Renal cortical epithelial cell (primary cell): ENCODE results near the gene DRC1. TPM values are rescaled to one million over a fixed set of nuclear protein-coding genes. Genes with fewer than 3 reads are reported as not detected.

Source experiments
- DNase-seq: peaks from one replicate; pipeline ENCODE4 v3.0.0-alpha.2; 2011; ENCODE audit warnings: low read depth
- total RNA-seq: library from RNA; depleted of rRNA; stranded (reverse); fragments of >200 nt; gene quantifications from 2 replicates; pipeline ENCODE4 v1.2.3, GENCODE V29; 2014

Gene DRC1
- total RNA-seq, 1 donor from 2014 or later, result 0.25 TPM

DNA sequence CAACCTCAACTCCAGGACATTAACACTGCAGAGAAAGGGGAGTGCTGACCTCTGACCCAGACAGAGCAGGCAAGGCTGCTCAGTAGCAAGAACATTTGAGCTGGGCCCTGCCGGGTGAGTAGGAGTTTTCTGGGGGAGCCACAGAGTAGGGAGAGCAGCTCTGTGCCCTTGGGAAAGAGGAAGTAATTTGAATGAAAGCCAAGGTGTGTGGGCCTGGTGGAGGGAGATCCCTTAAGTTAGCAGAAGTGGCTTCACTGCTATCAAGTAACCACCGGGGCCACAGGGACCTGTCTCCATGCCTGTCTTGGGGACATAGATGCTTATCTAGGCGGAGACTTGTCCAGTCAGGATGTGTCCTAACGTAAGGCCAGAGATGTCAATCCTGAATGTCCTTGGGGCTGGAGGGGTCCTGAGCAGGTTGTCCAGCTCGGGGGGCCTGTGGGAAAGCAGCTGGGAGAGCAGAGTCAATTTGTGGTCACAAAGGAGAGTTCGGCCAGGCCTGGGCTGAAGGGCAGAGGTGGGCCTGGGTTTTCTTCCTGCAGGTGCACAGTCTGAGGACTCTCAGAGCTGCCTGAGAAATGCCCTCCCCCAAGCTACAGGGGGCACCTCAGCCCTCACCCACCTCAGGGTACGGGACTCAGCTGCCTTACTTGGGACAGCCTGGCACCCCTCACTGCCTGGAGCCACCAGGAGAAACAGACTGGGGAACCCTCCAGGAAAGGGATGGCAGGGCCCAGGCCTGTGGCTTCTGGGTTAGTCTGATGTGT lies 91.2 kb downstream of the DRC1 start:
- DNase-seq, result no peak

DNA sequence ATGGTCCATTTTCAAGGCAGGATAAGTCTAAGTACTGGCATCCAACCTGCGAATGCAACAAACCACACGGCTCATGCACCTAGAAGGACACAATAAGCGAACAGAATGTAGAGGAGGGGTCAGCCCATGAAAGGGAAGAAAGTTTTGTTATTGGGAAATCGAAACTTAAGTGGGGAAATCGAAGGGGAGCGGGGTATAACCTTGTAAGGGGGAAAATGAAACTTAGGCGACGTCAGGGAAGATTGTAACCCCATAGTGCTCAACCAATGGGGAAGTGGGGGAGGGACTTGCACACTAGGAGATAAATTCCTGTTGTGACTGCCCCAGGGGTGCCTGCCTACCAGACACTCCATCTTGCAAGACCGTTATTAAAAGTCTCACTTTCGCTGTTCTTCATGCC lies 91.8 kb downstream of the DRC1 start:
- DNase-seq, result no peak

DNA sequence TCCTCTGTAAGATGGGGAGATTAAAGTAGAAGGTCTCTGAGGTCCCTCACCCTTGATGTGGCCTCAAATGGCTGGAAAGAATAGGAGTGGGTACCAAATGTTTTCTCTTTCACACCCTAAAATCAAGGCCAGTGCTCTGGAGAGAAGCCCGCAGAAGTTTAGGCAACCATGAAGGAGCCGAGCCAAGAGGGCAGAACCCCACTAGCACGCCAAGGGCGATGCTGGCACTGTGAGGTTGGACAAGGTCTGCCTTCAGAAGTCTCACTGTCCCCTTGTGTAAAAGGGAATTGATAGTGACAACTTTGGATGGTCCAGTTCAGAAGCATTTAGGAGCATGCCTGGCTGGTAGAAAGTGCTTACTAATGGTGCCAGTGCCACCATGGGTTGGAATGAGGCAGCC lies 92.5 kb downstream of the DRC1 start:
- DNase-seq, result no peak

DNA sequence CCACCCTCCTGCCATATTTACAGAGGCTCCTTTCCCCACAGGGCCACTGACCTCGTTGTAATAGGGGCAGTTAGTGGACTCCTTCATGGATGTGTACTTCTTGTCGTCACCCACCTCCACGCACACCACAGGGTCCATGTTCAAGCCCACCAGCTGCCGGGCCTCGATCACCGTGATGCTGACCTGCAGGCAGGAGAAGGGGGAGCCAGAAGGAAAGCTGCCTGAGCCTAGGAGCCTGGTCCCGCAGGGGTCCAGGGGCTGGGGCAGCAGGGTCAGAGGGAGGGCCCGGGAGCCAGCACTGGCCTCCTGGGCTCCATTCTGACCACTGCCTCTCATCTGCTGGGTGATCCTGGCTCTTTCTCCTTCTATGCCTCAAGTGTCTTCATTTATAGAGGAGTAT lies 93.2 kb downstream of the DRC1 start:
- DNase-seq, result no peak

DNA sequence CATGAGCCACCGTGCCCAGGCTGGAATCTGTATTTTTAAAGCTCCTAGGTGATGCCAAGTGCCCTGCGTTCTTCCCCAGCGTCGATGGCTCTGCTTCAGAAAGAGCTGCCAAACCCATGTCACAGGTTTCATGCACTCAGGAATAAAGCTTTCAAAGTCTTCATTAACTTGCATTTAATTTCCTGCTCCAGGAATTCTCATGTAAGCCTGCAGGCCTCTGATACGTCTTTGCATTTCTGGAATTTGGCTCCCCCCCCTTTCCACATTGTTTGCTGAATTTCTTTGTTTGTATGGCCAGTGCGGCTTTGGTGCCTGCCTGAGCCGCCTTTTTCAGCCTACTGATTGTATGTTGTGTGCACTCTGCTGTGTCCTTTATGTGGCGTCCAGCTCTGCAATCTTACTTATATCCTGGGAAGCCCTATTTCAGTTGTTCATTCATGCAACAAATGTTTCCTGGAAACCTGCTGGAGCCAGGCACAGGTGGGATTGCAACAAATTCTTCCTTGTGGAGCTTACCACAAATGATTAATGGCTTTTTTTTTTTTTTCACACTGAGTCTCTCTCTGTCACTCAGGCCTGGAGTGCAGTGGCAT lies 94.1 kb downstream of the DRC1 start:
- peak; percentile 97 for DNase-seq

DNA sequence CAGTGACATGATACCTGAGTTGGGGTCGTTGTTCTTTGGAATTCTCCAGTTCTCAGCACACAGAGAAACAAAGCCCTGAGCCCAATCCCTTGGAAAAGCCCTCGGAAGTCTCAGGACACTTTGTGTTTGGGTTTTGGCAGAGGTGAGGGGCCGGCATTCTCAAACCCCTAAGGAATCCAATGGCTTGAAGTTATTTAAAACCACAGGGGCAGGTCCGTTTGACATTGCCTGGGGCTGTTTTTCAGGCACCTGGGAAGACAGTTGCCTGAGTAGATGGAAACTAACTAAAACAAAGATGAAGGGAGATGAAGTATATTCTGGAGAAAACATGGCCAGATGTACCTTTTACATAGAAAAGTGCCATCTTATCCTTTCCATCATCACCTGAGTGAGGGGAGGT lies 98.7 kb downstream of the DRC1 start:
- no peak for DNase-seq

DNA sequence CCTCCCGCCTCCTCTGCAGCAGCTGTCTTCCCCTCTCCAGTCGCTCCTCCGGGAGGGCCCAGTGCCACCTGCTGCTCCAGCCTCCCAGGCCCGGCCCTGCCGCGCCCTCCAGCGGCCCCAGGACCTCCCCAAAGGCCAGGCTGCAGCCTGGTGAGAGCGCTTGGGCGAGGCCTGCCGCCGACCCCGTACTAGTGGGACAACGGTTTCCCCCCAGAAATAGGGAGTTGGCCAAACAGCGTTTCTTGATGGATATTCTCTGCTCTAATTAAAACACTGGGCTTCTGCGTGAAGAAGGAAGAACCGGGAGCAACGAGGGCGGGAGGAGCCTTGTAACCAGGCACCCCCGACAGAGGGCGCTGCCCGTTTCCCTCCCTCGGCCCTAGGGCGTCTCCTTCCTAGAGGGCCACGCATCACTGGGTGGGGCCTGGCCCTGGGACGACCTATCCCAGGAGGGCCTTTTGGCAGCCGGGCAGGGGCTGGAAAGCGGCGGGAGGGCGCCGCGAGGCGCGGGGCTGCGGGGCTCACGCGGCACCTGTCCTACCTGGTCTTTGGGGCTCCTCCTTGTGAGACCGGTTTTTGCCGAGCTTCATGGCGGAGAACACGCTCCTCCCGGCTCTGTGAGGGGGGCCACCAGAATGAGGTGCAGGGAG lies 101.6 kb downstream of the DRC1 start:
- peak; percentile 34 for DNase-seq

DNA sequence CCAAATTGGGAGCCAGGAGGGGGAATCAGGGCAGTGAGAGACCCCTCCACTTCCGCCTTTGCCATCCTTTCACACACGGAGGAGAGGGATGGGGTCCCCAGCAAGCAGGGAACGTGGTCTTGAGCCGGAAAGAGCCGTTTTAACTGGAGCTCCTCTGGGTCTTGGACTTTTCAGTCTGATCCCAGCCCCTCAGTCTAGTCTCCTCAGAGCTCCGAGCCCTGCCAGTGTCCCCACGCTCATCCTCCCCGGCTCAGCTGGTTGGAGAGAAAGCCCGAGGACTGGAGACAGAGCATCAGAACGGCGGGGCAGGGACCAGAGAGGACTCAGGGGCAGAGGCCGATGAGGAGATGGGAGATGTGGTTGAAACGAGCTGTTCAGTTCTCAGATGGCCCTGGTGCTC lies 102.3 kb downstream of the DRC1 start:
- DNase-seq, result no peak

DNA sequence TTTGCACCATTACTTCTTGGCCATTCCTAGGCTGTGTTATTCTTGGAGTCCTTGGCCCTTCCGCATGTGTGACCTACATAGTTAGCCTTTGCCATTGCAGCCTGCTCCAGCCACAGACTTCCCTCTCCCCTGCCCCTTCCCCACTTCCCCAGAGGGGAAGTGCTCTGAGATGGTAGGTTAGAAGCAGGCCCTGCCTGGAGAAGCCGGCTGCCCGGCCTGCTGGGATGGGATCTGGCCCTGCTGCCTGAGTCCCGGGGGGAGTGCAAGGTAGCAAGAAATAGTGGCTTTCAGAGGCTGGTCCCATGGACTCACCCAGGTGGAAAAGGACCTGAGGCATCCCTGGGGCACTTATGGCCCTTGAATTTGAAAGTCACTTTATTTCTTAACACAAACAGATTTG lies 104.6 kb downstream of the DRC1 start:
- DNase-seq, result no peak

Other genes with a start within 250 kb of the DRC1 start
- 0.69 and 3.0 TPM in 2 replicates for gene GAREM2, start 228.8 kb upstream of the DRC1 start, total RNA-seq
- gene HADHA, start 157.3 kb upstream of the DRC1 start, total RNA-seq, result 150 and 169 TPM in 2 replicates
- 123 and 195 TPM in 2 replicates for gene HADHB, start 157.0 kb upstream of the DRC1 start, total RNA-seq
- 21.4 and 46.7 TPM in 2 replicates for gene SELENOI, start 55.8 kb upstream of the DRC1 start, total RNA-seq
- 0.10 TPM in 1 of 2 replicates, not detected in the other for gene ADGRF3, start 55.1 kb upstream of the DRC1 start, total RNA-seq
- under 0.01 and 0.15 TPM in 2 replicates for gene OTOF, start 76.2 kb downstream of the DRC1 start, total RNA-seq
- not detected in 2 replicates for gene CIB4, start 239.4 kb downstream of the DRC1 start, total RNA-seq